ENCODE data around the gene RAC3. TPM values are rescaled to one million over a fixed set of nuclear protein-coding genes. Genes with fewer than 3 reads are reported as not detected.

Gene RAC3
- total and polyA plus RNA-seq, 4 donors: 0.63 to 6.3 (median 3.3) TPM

- 93% methylated on average over 19 of the region's 19 CpGs for WGBS
- Histone ChIP-seq H3K27ac (ENCODE audit: low read depth in 1 of 2, low read length in 2 of 2) (no peak overlapping the region), H3K4me1 (ENCODE audit: control insufficient read depth in 4 of 4, insufficient read depth in 4 of 4, low read length in 3 of 4) (no peaks in the 10 kb centered on the region), H3K4me3 (ENCODE audit: low read depth in 1 of 3, low read length in 3 of 3) (no peak overlapping the region), H3K27me3 (ENCODE audit: control insufficient read depth in 4 of 4, insufficient read depth in 4 of 4, low read length in 3 of 4) (no peaks in the 10 kb centered on the region), H3K9ac (ENCODE audit: low read depth in 1 of 2, low read length in 2 of 2) (no peak overlapping the region), H3K9me3 (ENCODE audit: control insufficient read depth in 4 of 4, low read length in 3 of 4) (no peaks in the 10 kb centered on the region), H3K36me3 (ENCODE audit: control insufficient read depth in 4 of 4, insufficient read depth in 3 of 4, low read depth in 1 of 4, low read length in 3 of 4) (peaks cover 0 to 9% (median 3%) of the 10 kb centered on the region in 4 donors)
- TF ChIP-seq TAF1 (conservative IDR thresholded peaks at IDR 0.05) (no peak), YY1 (IDR thresholded peaks at IDR 0.05) (no peak), RAD21 (IDR thresholded peaks at IDR 0.05) (no peak), ZBTB33 (IDR thresholded peaks at IDR 0.05) (no peak), RXRA (IDR thresholded peaks at IDR 0.05) (no peak), FOXA2 (IDR thresholded peaks at IDR 0.05) (no peak), EGR1 (IDR thresholded peaks at IDR 0.05; ENCODE audit: low read depth in 2 of 2) (no peak), NR2F2 (IDR thresholded peaks at IDR 0.05) (no peak), HNF4A (conservative IDR thresholded peaks at IDR 0.05) (no peak), CTCF (IDR thresholded peaks at IDR 0.05; ENCODE audit: low read depth, low read length, missing input control) (no peak), GABPA (IDR thresholded peaks at IDR 0.05 in 1 of 2, conservative IDR thresholded peaks at IDR 0.05 in 1 of 2) (no peak), SP1 (IDR thresholded peaks at IDR 0.05) (no peak), JUND (IDR thresholded peaks at IDR 0.05) (no peak), HNF4G (IDR thresholded peaks at IDR 0.05) (no peak)
- TF ChIP-seq, protein P1, sequence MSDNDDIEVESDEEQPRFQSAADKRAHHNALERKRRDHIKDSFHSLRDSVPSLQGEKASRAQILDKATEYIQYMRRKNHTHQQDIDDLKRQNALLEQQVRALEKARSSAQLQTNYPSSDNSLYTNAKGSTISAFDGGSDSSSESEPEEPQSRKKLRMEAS (IDR thresholded peaks at IDR 0.05): no peak
- DNase-seq (ENCODE audit: low spot score): no peak
Observed at GRCh38 chr17:82012640-82013295, 18.7 kb upstream of the RAC3 start.

DNA sequence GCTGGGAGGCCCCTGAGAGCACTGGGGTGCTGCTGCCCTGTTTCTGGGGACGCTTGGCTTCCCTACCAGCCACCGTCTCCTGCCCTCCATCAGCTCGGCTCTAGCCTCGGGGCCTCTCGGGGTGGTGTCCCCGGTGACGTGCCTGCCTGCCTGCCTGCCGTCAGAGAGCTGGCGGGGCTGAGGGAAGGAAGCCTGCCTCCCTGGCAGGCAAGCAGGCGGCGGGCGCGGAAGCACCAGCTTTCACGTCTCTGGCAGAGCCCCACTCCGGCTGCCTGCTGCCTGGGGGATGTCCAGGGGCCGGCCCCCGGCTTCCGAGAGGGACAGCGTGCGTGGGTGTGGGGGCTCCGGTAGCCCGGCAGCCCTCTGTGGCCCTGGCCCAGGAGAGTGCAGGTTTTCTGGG is 18.1 kb upstream of the RAC3 start:
- WGBS: 83% methylated on average over 22 of the region's 22 CpGs
- DNase-seq (ENCODE audit: low spot score): no peak
- TF ChIP-seq, protein P1 (IDR thresholded peaks at IDR 0.05): no peak
- TF ChIP-seq, protein P2, sequence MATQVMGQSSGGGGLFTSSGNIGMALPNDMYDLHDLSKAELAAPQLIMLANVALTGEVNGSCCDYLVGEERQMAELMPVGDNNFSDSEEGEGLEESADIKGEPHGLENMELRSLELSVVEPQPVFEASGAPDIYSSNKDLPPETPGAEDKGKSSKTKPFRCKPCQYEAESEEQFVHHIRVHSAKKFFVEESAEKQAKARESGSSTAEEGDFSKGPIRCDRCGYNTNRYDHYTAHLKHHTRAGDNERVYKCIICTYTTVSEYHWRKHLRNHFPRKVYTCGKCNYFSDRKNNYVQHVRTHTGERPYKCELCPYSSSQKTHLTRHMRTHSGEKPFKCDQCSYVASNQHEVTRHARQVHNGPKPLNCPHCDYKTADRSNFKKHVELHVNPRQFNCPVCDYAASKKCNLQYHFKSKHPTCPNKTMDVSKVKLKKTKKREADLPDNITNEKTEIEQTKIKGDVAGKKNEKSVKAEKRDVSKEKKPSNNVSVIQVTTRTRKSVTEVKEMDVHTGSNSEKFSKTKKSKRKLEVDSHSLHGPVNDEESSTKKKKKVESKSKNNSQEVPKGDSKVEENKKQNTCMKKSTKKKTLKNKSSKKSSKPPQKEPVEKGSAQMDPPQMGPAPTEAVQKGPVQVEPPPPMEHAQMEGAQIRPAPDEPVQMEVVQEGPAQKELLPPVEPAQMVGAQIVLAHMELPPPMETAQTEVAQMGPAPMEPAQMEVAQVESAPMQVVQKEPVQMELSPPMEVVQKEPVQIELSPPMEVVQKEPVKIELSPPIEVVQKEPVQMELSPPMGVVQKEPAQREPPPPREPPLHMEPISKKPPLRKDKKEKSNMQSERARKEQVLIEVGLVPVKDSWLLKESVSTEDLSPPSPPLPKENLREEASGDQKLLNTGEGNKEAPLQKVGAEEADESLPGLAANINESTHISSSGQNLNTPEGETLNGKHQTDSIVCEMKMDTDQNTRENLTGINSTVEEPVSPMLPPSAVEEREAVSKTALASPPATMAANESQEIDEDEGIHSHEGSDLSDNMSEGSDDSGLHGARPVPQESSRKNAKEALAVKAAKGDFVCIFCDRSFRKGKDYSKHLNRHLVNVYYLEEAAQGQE (IDR thresholded peaks at IDR 0.05): no peak
- TF ChIP-seq RXRA (IDR thresholded peaks at IDR 0.05) (no peak), YY1 (IDR thresholded peaks at IDR 0.05) (no peak), GABPA (IDR thresholded peaks at IDR 0.05 in 1 of 2, conservative IDR thresholded peaks at IDR 0.05 in 1 of 2) (no peak), ATF3 (IDR thresholded peaks at IDR 0.05) (no peak), NR2F2 (IDR thresholded peaks at IDR 0.05) (no peak), ZBTB33 (IDR thresholded peaks at IDR 0.05) (no peak), CTCF (IDR thresholded peaks at IDR 0.05; ENCODE audit: low read depth, low read length, missing input control) (no peak), FOXA1 (IDR thresholded peaks at IDR 0.05) (no peak), HNF4A (conservative IDR thresholded peaks at IDR 0.05) (no peak)
- Histone ChIP-seq H3K27ac (ENCODE audit: low read depth in 1 of 2, low read length in 2 of 2) (no peak overlapping the region), H3K9me3 (ENCODE audit: control insufficient read depth in 4 of 4, low read length in 3 of 4) (no peaks in the 10 kb centered on the region), H3K4me1 (ENCODE audit: control insufficient read depth in 4 of 4, insufficient read depth in 4 of 4, low read length in 3 of 4) (no peaks in the 10 kb centered on the region), H3K9ac (ENCODE audit: low read depth in 1 of 2, low read length in 2 of 2) (no peak overlapping the region), H3K36me3 (ENCODE audit: control insufficient read depth in 4 of 4, insufficient read depth in 3 of 4, low read depth in 1 of 4, low read length in 3 of 4) (peaks cover 0 to 9% (median 3%) of the 10 kb centered on the region in 4 donors), H3K4me3 (ENCODE audit: low read depth in 1 of 3, low read length in 3 of 3) (no peak overlapping the region), H3K27me3 (ENCODE audit: control insufficient read depth in 4 of 4, insufficient read depth in 4 of 4, low read length in 3 of 4) (no peaks in the 10 kb centered on the region)

Data from liver (tissue), 9 donors.